ENCODE results near the gene REG3G. TPM values are rescaled to one million over a fixed set of nuclear protein-coding genes. Genes with fewer than 3 reads are reported as not detected.

REG3G gene
- total RNA-seq, result not detected

DNA sequence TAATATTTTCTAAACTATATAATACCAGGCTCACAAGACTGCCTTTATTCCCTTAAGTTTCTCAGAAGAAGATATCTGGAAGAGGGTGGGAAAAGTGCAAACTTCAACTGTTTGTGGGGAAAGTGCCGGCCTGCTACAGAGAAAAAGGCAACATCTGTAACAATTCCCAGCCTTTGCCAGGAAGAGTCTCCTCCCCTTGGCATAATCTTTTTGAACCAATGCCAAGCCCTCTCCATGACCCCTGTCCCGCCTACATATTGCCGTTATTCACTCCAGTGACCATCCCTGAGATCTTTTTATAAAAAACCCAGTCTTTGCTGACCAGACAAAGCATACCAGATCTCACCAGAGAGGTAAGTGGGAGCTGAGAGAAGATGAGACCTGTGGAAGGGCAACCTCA lies at the start of gene REG3G:
Gene REG3G, plus strand, starts transcription at position 282 of the 400 bp plus-strand sequence. CDS start 392 bp downstream, outside the sequence.
- FAIRE-seq (no peak), DNase-seq (ENCODE audit: low spot score in 2 of 2) (no peak)

DNA sequence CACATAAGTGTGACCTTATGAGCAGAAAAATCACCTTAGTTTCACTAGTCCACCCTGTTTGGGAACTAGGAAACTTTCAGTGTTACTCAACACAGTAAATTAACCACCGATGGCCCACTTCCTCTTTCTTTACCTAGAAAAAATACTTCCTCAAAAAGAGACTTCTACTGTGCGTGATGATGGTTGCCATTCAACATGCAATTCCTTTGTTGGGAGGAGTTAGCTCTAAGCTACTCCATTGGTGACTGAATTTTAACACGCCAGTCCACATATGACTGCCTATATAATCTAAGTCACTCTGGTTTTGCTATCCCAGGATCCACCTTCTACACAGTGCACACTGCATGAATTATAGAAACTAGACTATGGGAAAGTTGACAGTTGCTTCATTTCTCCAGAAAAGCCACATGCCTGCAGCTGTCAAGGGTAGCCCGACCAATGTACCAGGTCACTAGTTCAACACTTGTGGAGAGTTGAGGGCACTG lies 47.8 kb upstream of the REG3G start:
- DNase-seq (ENCODE audit: low spot score in 2 of 2) (no peak), FAIRE-seq (no peak)

DNA sequence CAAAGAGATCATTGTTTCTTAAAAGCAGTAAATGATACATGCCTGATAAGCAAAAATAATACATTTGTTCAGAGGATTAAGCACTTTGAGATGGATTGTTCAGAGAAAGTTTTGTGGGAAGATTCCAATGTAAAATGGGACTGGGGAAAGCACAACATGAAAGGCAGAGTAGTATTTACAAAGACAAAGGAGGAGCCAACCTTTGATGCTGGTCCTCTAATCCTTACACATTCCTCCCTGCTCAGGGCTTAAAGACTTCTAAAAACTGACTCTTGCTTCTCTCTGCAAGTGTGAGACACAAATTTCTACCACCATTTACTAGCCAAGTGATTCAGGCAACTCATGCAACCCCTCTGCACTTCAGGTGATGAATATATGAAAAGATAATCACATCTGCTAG lies 47.2 kb upstream of the REG3G start:
- FAIRE-seq (no peak), DNase-seq (ENCODE audit: low spot score in 2 of 2) (no peak)

DNA sequence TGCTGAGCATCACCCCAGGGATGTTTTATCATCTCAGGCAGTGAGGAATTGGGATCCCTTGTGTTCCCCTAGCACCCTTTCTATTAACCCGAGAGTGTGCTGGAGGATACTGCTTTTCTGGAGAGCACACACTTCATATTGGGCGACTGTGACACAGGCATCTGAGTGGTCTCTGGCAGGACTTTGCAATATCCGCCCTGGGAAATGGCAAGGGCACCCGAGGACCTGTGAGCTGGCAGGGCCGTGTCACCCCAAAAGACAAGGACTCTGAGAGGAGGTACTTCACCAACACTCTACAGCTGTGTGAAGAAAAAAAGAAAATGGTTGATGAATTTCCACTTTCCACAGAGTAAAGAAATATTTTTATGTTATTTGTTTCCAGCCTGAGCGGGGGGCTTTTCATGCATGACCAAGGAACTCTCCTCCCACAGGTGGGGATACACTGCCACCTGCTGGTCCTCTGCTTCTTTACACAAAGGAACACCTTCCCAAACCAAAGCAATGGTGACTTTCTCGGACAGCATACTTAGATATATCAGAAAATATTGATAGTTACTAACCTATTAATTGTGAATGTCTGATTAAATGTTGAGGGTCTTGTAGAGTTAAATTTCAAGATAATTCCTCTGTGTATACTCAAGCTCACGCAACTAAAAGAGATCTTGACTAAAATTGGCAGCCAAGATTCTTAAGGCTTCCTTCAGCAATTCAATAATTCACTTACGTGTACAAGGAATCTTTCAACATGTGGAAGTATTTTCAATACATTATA lies 45.9 kb upstream of the REG3G start:
- FAIRE-seq (peak; percentile 80), DNase-seq (ENCODE audit: low spot score in 2 of 2) (peak; percentile 31 to 35)

DNA sequence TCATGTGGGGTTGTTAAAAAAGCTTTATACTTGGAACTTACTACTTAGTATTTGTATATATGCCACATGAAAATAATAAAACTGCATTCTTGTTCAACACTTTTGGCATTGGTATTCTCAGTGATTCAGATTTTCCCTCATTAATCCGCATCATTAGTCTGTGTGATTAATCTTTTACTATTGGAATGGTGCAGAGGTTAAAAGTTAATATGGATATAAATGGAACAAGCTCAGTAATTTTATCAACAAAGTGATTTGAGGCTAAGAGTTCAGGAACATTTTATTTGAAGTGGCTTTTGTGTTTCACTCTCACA lies 45.4 kb upstream of the REG3G start:
- FAIRE-seq (no peak), DNase-seq (ENCODE audit: low spot score in 2 of 2) (no peak)

DNA sequence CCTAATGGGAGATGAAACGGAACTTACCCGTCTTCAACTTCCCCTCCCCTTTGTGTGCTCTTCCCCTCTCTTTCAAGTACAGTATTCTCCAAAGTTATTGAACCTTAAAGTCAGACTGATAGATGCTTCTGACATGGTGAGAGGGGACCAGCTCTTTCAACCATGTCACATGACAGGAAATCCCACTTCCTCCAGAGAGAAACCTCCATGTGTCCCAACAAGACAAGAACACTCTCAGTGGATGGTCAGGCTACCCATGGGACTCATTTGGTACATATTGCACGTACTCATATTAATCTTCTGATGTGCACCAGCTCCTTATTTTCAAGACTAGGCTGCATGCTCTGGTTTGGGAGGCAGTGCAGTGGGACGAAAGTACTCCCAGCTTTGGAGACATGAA lies 44.6 kb upstream of the REG3G start:
- DNase-seq (ENCODE audit: low spot score in 2 of 2) (no peak), FAIRE-seq (no peak)

DNA sequence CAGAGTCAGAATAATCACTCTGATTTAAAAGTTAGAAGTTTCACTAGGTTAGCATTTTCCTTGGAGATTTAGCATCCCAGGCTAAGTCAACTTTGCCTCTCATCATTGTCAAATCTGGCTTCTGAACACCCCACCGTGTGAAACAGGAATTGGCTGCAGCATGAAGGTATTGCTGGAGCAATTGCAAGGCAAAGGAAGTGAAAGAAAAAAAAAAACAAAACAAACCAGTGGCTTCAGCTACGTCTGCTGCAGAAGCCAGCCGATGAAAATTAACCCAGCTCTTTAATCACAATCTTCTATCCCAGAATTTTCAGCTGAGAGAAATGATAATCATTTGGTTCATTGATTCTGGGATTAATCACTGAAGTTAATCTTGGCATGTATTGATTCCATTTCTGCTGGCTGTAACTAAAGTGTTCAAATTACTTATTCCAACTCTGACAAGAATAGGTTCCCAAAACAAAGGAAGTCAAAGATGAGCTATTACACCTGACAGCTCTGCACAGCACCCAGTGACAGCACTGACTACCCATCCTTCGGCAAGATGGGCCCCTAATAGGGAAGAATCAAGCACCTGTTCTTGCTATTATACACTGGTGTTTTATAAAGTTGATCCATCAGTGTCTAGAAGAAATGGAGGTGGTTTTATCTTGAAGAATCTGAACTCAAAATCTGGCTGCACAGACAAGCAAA lies 42.7 kb upstream of the REG3G start:
- DNase-seq (ENCODE audit: low spot score in 2 of 2) (no peak), FAIRE-seq (no peak)

DNA sequence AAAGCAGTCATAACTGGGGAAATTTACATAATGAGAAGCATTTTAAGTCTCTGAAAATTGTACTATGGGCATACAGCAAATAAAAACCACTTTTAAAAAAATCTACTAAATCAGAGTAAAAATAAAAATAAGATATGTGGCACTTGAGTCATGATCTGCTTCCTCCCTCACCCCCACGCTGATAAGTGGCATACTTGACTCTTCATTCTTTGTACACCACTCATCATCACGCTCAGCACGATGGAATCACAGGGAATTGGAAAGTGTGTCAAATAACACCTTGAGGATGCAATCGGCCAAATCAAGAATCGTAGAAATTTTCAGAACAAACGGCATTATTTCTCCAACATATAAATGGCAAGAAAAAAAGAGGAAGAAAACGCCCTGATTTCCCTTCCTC lies 41.1 kb upstream of the REG3G start:
- no peak for FAIRE-seq
- DNase-seq (ENCODE audit: low spot score in 2 of 2), result no peak

DNA sequence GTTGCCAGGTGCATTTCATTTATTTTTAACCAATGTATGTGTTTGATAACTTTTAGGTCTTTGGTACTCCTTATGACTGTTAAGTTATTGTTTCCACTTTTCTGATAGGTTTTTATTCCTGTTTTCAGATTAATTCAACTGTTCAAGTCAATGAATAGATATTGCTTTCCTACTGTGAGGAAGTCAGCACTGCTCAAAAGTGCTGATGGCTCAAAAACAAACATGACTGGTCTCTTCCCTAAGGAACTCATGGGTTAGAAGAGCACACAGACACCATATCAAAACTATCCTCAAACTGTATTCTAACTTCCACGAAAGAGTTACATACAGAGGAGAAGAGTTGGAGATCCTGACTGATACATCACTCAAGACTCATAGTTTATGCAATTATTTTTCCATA lies 39.9 kb upstream of the REG3G start:
- FAIRE-seq, result no peak
- DNase-seq (ENCODE audit: low spot score in 2 of 2), result no peak

DNA sequence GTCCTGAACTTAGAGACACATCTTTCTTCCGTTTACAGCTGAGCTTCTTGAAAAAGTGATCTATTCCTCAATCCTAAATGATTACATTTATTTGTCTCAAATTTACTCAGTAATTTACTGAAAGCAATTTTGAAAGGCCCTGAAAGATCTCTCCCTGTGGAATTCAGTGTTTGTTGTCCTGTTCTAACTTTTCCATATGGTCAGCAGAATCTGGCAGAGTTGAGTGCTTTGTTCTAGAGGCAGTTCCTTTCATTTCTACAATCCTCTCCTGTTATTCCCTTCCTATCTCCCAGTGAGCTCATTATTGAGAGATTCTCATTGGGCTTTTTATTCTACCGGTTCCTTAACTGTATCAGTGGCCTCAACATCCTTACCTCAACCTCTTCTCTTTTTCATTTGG lies 36.5 kb upstream of the REG3G start:
- DNase-seq (ENCODE audit: low spot score in 2 of 2), result no peak
- FAIRE-seq, result no peak

DNA sequence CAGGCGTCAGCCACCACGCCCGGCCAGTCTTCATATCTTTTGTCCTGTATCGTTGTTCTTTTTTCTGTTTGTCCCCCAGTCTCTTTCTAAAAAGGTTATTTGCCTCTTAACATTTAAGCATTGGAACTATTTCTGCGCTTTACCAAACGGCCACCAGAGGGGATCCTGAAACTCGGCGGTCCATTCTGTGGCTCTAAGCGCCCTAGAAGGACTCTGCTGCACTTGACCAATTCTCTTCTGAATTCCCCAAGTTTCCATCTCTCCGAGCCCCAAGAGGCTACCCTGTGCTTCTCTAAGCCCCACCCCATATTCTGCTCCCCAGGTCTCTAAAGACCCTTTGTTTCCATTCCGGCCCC lies 33.1 kb upstream of the REG3G start:
- FAIRE-seq (no peak), DNase-seq (ENCODE audit: low spot score in 2 of 2) (peak in 1 of 2 donors; percentile 46)

DNA sequence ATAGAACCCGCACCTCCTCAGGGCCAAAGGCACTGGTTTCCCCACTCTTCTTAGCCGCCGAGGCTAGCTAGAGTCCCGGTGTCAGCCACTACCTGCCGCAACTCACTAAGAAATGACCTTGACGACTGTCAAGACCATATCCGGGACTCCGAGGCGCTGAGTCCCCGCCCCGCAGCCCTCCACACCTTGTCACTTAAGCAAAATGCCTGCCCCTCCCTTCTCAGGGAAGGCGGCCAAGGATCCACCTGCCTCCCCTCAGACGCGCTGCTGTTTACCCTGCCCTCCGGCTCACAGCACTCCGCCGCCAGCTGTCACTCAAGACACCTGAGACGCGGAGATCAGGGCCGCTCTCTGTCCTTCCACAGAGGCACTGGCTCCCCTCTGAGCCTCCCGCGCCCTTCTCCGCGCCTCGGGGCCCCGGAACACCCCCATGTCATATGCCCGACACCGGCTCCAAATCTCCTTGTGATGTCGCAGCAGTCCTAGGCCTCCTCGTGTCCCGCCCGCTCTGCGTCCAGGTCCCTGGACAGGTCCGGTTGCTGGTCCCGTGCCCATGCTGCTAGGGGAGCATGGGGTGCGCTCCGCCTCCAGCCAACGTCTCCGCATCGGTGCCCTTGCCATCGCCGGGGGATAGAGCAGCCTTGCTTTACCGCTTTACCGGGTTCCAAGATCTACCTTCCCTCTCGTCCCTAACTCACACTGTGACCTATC lies 32.5 kb upstream of the REG3G start:
- no peak for FAIRE-seq
- DNase-seq (ENCODE audit: low spot score in 2 of 2), result peak in 1 of 2 donors; percentile 50

DNA sequence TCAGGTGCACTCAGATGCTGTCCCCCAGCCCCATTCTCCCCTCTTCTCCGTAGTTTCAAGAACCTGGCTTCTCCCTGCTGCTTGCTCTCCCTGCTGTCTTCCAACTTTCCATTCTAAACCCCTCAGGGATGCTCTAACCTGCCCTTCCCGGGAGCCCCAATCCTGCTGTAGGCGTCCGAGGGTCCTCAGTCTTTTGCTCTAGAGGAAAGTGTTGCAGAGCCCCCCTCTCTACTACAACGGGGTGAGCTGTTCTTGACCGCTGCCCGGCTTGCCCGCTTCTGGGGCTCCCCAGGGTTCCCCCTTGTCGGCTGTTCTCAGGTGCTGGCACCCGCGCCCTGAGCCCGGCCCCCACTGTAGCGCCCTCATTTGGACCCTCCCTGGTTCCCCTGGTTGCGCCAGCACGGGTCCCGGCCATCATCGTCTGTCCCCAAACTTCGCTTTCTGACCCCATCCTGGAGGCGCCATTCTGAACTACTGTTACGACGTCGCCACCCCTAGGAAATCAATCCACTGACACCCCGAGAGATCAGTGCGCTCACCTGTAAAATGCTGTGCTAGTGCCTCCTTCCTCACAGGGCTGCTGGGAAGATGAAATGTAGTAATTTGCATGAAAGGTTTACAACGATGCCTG lies 31.9 kb upstream of the REG3G start:
- FAIRE-seq, result no peak
- no peak for DNase-seq (ENCODE audit: low spot score in 2 of 2)

DNA sequence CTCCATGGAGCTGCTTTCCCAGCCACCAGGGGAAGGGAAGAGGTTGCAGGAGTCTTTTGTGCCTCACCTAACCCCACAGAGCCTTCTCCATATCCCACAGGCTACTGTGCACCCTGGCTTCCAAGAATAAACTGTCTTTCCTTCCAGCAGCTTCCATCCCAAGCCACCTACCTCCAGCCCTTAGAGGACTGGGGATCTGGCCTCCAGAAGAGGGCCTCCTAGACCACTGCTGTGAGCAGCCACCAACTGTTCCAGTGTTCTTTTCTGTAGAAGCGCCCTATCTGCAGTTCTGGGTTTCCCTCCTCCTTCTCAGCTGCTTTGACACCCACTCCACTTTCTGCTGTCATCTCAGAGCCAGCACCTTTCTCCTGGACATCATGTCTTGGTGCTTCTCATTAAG lies 30.7 kb upstream of the REG3G start:
- DNase-seq (ENCODE audit: low spot score in 2 of 2) (no peak), FAIRE-seq (no peak)

DNA sequence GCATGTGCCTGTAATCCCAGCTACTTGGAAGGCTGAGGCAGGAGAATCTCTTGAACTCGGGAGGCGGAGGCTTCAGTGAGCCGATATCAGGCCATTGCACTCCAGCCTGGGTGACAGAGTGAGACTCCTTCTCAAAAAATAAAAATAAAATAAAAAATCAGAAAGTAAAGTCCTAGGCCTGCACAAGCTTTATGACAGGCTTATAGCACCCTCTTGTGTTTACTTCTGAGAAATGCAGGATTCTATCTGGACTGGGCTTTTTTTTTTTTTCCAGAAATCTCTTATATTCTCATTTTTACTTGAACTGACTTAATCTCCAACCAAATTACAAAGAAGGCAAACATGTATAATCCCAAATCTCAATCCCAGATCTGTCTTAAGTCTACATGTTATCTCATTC lies 26.1 kb upstream of the REG3G start:
- DNase-seq (ENCODE audit: low spot score in 2 of 2) (no peak), FAIRE-seq (no peak)

DNA sequence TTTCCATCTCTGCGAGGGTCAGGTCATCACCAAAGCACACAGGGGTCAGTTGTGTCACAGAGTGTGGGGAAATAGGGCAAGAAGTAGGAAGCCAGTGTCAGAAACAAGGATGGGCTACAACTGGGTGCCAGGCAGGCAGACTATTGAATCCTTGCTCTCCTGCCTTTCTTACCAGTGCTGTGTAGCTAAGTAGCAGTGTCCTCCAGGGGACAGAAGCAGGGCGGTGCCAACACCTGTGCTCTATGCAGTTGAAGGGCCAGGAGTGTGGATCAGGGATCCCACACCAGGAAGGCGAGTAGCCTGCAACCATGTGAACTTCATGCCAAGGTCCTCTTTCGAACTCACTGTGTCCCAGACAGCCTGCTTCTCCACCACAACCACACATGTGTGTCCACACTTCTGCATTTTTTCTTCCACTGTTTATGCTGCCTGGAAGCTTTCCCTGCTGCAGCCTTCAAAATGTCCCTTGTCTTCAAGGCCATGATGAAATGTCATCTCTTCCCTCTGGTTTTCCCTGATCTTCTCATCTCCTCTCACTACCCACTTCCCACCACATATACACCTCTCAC lies 25.4 kb upstream of the REG3G start:
- DNase-seq (ENCODE audit: low spot score in 2 of 2), result no peak
- FAIRE-seq, result no peak

DNA sequence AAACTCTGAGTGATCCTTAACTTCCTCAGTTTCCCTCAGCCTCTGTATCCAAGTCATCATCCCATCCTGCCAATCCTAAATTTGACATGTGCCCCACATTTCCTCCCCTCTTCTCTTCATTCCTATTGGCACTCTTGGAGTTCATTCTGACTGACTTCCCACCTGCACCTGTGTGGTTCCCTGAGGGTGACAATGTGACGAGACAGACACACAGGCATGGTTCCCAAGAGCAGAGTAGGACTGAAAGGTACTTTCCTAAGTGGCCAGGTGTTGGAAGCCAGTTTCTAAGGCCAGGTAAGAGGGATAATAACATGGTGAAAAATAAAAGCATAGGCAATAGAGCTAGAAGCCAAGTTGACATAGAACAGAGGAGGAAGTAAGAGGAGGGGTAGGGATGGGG lies 24.2 kb upstream of the REG3G start:
- DNase-seq (ENCODE audit: low spot score in 2 of 2), result no peak
- no peak for FAIRE-seq

DNA sequence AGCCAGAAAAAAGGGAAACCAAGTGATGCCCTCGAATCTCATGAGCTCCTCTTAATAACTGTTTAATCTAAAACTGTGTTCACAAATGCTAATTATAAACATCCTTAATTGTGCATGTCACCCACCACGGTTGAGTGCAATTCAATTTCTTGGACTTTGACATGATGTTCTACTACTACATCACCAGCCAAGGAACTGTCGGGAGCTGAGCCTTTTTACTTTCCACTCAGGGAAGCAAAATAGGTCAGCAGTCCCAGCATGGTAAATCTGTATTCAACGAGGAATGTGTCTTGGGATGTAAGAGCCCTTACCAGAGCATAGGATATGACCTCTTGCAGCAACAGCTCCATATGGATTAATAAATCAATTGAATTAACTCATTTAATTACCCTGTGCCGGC lies 20.8 kb upstream of the REG3G start:
- DNase-seq (ENCODE audit: low spot score in 2 of 2), result no peak
- FAIRE-seq, result no peak

DNA sequence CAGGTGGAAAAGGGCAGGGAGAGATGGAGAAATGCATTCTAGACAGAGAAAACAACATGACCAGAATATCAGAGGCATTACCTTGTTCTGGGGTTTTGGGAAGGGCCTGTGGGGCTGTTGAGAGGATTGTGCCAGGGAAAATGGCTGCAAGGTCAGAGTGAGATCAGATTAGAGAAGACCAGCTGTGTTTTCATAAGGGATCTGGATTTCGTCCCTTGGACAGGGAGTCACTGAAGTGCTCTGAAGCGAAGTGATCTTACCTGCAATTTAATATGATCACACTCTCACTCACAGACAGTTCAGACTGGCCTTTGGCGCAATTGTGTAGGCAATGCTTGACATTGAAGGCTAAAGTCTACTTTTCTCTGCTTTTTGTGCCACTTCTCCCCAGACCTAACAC lies 20.3 kb upstream of the REG3G start:
- FAIRE-seq (no peak), DNase-seq (ENCODE audit: low spot score in 2 of 2) (no peak)

DNA sequence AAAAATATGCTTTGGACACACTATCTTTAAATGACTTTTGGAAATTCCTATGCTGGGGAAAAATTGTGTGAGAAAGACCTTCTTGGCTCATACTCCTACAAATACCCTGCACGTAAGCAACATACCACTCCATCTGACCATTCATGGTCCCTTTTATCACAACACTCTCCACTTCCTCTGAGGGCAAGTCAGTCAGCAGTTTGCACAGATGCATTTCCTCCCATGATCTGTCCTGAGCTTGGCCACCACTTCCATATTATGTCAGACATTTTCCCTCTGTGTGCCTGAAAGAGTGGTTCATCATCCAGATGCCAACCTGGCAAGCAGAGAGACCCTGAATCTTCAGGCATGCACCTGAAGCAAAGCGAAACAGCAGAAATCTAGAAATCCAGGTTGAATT lies 16.1 kb upstream of the REG3G start:
- FAIRE-seq, result no peak
- no peak for DNase-seq (ENCODE audit: low spot score in 2 of 2)

DNA sequence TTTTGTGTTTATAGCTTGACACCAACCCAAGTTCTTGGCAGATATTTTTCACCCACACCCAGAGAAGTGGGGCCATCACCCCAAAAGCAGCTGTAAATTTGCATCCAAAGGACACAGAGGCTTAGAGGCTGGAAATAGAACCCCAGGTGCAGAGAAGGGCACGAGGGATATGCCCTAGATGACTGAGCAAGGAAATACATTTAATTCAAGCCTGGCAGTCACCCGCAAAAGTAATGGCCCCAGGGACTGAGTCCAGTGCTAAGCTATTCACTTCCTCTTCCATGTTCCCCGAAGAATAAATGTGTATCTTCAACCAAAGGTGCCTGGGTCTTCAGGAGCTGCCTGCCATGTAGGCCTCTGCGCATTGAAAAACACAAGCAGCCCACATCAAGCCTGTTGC lies 14.0 kb upstream of the REG3G start:
- no peak for DNase-seq (ENCODE audit: low spot score in 2 of 2)
- FAIRE-seq, result no peak

All from frontal cortex (tissue), 4 donors.